OCI-LY1 (cell line): ENCODE measurements around the gene RASGEF1C.

Experiments
- CTCF ChIP-seq: fragments of 200-600 bp; sonication (generic), shearing (Covaris generic); IDR thresholded peaks from 2 replicates; pipeline ENCODE4 v1.5.1; 2017; ENCODE audit warnings: mild to moderate bottlenecking, antibody characterized with exemption, low read length, moderate library complexity, mixed read lengths
- EZH2 ChIP-seq: fragments of 200-600 bp; sonication (generic), shearing (Covaris generic); IDR thresholded peaks from 2 replicates; pipeline ENCODE4 v1.8.0; 2017; ENCODE audit warnings: borderline replicate concordance, mixed run types, mild to moderate bottlenecking, antibody characterized with exemption, low read length, moderate library complexity, mixed read lengths

DNA sequence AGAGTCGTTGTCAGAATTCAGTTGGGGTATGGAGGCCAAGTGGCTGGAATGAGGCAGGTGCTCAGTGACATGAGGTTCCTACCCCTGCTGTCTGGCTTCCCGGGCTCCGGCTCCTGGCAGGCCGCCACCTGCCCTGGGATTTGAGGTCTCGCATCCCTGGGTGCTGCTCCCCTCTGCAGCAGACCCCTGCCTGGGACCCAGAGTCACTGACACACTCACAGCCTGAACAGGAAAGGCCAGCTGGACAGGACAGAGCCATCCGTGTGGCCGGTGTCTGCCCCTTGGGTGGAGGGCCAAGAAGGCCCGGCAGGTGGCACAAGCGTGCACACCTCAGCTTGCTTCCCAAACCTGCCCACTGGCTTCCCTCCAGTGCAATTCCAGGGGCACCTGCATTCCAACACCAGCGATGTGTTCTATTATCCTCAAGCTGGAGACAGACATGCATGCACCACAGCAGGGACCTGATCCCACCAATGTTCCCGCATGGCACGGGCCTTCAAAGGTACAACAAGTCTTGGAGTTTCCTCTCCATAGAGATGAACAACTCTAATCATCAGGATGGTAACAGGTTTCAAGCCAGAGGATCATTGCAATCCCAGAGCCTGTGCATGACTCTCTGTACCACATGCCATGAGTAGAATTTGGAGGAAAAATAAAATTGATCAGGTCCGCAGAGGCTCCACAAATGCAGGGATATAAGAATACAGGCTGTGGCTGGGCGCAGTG is 91.8 kb downstream of the RASGEF1C start:
- TF ChIP-seq CTCF (no peak), EZH2 (no peak)
